HG03135 (cell line): ENCODE results near the gene CABP4.

Experiments used
- ATAC-seq: cut with Tn5 transposase; IDR thresholded peaks from one replicate; pipeline ENCODE4 v1.9.1; 2021; ENCODE audit warnings: mild to moderate bottlenecking, moderate library complexity; ENCODE audit not compliant: unreplicated experiment

The CABP4 gene

DNA sequence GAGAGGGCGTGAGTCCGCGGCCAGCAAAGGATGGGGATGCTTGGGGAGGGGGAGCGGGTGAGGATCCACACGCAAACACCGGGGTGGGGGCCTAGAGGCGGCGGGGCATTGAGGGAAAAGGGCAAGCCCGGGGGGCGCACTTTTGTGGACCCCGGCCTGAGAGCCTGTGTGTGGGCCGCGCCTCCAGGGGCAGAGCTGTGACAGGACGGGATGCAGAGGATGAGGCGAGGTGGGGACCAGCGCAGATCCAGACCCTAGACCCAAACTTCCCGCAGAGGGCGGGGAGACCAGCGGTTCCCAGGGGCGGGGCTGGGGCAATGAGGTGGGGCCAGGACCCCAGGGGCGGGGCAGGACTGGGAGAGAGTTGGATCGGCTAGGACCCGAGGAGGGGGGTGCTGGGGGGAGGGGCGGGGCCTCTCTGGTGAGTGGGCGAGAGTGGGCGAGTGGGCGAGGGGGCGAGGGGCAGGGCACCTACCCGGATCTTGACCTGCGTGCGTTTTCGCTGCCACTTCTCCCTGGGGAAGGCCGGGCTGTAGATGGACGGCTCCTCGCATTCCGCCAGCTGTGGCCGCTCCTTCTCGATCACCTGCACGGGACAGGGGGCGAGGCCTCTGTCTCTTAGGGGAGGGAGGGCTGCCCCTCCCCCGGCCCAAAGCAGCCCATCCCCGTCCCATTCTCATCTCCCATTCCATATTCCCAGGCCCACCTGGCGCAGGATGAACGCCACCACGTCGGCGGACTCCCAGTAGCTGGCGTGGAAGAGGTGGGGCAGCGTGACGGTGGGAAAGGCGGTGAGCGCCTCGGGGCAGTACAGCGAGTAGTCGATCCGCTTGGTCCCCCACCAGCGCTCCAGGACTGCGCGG, 39.4 kb downstream of the CABP4 start:
- no peak for ATAC-seq

DNA sequence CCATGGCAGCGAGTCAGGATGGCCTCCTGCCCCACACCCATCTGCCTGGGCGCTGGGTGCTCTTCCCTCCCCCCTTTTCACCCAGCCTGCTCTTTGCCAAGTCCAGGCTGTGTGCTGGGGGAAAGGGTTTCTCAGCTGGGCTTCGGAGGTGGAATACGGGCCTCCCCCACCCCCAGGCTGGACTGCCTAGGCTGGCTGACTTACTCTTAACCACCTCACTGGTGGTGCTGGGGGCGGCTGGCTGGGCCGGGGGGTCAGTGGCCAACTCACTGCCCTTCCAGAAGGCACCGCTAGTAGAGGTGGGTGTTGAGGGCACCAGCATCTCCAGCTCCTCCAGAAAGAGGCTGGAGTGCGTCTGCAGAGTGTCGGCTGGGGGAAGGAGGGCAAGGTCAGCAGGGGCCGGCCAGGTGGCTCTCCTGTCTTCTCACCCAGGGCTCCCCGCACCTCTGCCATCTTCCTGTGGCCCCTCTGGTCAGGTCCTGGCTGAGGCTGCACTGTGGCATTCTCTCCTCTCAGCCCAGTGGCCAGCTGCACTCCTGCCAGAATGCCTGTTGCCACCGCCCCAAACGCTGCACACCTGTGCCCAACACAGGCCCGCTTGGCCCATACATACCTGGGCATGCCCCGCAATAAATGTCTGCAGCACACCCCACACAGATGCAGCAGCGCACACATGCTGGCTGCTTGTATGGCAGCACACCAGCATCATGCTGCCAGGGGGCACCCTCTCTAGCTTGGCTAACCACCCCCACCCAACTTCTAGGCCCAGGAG, 40.3 kb downstream of the CABP4 start:
- no peak for ATAC-seq

DNA sequence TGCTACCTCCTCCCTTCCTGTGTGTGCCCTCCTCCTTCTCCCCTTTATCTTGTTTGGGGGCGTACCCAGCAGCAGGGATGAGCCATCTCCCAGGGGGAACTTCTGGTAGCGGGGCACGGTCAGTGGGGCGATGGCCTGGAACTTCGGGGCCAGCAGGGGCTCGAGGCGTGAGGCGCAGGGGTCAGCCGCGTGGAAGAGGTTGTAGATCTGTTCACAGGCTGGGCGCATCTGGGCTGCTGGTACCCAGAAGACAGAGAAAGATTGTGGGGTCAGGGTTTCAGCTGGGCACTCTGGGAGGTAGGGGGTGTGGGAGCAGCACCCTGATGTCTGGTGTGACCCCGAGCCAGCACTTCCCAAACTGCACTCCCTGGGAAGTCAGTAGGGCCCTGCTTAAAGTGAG, 41.0 kb downstream of the CABP4 start:
- no peak for ATAC-seq

DNA sequence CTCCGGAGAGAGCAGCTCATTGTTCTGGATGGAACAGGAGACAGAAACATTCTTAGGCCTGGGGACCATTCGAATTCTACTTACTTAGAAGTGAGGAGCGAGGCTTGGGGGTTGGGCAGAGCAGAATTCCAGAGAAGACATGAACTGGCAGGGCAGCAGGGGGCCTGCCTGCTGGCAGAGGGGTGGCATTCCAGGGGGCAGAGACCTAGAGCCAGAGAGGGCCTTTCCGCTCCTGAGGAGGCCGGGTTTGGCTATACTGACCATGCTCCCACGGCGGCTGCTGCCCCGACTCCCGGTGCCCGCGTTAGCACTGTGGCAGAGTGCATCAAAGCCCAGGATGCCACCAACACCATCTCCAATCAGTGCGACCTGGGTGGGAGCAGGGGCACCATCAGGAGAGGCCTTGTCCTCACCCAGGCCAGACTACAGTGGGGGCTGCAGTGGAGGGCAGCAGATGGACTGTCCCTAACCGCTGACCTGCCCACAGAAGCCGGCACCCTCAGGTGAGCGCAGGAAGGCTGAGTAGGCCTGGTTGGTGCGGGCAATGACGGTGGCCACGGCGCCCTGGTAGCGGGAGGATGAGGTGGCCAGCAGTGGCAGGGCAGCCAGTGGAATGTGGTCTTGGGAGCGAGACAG, 42.6 kb downstream of the CABP4 start:
- no peak for ATAC-seq

DNA sequence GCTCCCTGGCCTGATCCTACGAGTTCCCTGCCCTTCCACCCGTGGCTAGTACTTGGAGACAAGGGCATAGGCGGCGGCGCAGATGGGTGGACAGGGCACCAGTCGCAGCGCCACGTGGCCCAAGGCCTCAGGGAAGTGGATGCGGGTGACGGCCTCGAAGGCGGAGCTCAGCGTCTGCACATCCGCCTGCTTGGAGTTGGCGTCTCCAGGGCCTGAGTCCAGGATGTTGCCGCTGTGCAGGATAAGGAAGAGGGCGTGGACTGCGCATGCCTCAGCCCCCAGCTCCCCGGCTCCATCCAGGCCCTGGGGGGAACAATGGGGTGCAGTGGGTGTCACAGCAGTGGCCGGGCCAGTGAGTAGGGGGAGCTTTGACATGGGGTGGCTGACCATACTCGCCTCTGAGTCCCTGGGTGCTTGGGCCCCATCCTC, 43.4 kb downstream of the CABP4 start:
- no peak for ATAC-seq

DNA sequence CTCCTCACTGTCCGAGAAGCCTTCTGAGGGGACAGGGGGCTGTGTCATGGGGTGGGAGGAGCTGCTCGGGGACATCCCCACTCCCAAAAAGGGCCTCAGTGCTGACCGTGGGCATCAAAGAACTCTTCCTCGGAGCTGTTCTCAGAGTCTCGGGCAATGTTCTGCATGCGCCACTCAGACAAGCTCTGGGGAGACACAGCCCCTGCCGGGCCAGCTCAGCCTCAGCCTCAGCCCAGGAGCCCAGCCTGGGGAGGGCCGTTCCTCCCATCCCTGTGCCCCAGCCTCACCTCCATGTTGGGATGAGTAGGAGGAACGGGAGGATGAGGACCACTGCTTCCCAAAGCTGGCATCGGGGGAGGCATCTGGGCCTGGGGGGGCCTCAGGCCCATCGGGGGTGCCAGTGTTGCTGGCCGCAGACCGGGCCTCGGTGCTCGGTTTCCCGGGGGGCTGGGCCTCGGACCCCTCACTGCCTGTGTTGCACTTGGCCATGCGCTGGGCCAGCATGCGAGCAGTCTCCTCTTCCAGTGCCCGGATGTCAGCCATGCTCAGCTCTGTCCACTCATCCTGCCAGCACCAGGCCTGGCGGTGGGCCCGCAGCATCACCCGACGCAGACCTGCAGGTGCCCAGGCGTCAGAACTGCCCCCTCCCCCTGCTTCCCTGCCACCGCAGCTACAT, 44.8 kb downstream of the CABP4 start:
- ATAC-seq, result no peak

DNA sequence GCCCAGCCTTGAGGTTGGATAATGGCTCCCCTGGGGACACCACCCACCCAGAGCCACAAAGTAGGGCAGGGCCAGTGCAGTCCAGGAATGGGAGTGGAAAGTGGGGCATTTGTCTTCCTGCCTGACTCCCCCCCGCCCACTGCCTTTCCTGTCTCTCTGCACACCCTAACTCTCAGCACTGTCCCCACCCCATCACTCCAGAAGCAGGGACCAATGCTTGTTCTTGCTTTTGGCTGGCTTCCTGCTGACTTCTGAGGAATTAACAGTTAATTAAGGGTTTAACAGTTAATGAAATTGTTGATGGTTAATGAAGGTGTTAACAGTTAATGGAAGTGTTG, 45.3 kb downstream of the CABP4 start:
- no peak for ATAC-seq

DNA sequence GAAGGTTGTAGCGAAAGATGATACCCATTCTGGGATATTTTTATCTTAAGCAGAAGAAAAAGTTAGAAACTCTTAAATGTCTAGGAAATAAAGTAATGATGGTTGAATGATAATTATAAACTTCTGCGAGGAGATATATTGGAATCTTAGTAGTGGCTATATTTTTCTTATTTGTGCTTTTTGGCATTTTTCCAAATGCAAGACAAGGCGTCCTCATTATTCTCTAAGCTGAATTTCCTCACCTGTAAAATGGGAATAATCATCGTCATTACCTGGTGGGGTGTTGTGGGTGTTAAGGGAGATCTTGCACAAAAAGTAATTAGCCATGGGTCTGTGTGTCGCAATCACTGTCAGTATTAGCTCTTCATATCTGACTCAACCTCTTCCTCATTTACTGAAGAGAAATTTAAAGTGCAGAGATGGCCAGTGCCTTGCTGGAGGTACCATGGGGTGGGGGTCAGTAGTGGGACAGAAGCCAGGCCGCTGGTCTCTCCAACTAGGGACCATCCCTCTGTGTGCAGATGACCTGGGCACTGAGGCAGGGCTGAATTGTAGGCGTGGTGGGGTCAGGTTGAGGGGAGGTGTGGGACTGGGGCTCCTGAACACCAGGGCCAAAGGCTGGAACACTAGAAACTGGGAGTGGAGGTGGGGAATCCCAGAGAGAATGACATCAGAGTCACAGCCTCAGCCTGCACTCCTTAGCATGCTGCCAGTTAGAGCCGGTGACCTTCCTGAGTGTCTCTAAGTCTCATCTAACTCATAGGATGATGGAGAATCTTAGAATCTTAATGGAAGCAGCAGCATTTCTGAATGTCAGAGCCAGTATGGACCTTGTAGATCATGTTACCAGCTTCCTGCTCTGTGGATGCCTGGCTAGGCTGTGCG, 45.9 kb downstream of the CABP4 start:
- ATAC-seq, result no peak

DNA sequence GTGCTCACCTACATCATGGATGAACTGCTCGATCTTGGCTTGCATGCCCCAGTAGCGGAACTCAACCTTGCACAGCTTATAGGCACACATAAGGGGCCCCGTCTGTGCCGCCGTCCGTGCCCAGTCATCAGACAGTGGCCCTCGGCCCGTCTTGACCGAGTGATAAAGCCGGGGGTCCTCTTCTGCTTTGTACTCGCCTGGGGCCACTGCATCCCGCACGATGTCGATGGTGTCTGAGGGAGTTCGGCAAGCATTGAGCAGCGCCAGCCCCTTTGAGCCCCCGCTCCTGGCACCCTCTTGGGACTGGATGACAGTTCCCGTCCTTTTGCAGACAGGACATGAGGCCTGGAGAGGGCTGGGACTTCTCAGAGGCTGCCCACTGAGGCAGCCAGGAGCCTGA, 46.7 kb downstream of the CABP4 start:
- no peak for ATAC-seq

DNA sequence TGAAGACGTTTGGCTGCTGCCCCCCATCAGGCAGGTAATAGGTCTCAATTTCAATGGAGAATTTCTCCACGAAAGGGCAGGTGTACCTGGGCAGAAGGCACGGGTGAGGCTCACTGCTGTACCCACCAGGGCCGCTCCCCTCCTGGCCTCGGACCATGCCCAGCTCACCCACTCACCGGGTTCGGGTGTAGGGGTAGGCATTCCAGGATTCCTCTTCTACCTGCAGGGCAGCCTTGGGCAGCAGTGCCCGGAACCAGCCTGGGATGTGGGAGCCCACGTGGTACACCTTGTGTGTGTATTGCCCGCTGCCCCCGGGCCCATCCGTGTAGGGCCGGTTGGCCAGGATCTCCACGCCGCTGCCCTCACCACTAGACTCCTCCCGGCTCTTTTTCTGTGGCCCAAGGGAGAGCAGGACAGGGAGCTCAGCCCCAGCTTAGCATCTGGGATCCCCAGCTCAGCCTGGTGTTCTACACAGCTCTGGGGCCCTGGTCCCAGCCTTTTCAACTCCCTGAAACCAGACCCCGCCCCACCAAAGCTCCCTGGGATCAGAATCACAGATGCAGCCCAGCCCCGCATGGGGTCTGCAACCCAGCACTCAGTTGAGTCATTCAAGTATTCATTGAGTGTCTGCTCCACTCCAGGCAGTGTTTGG, 47.3 kb downstream of the CABP4 start:
- ATAC-seq, result no peak

DNA sequence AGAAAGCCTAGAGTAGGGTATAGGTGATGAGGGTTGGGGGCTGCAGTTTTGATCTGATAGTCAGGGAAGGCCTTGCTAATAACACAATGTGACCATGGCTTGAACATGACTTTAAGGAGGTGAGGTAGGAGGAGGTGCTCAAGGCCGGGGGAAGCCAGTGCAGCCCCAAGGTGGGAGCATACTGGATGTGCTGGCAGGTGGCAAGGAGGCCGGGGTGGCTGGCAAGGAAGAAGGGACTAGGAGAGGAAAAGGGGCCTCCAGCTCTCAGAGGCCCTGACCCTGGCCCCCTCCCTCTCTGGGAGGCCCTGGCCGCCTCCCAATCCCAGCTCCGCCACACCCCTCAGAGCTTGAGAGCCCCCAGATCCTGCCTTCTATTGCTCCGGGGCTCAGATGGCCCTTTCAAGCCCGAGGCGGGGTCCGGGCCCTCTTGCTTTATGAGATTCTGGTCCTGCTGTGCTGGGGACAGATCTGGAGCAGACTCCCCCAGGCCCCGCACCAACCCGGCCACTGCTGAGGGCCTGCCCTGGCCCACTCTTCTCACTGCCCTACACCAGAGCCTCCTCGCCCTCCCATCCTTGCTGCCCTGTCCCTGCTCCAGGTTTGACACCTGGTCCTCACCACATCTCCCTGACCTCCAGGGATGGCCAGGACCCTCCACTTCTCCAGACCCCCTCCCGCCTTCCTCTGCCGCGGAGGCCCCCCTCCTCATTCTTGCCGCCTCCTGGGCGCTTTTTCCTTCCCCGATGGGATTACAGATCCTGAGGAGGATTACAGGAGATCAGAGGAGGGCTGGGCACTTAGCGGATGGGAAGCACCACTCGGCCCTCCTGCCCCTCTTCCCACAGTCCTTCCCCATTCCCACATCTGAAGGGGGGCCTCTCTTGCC, 48.2 kb downstream of the CABP4 start:
- ATAC-seq, result no peak

DNA sequence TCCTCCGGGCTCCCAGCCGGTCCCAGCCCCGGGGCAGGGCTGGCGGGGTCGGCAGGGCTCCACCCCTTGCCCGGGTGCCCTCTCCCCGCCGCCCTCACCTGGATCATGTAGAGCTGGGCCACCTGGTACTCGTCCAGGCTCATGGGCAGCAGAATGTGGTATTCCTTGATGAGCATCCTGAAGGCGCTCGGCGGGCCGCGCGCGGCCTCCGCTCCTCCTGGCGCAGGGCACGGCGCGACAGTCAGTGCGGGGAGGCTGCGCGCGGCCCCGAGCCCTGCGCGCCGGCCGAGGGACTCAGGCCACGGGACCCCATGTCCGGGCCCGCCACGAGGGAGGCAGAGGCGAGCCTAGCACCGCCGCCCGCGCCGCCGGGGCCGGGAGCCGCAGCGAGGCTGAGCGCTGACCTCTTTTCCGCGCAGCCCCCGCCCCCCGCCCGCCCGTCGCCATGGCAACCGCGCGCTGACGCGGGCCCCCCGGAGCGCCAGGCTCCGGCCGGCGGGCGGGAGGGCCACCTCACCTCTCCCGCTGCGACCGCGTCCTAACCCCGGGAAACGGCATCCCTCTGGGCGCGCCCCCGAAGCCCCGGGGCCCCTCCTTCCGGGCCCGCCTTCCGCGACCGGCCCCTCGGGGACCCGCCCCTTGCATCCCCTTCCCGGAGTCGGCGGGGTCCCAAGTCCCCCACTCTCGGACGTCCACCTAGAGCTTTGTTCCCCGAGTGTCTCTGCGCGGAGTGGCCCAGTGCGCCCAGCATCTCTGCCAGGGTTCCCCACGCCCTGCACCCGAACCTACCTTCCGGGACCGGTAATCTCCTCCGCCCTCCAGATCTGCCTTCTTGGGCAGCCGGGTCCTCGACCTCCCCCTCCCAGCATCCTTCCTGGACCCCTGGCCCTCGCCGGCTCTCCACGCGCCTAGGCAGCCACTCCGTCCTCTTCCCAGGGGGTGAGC, 49.1 kb downstream of the CABP4 start:
- no peak for ATAC-seq

DNA sequence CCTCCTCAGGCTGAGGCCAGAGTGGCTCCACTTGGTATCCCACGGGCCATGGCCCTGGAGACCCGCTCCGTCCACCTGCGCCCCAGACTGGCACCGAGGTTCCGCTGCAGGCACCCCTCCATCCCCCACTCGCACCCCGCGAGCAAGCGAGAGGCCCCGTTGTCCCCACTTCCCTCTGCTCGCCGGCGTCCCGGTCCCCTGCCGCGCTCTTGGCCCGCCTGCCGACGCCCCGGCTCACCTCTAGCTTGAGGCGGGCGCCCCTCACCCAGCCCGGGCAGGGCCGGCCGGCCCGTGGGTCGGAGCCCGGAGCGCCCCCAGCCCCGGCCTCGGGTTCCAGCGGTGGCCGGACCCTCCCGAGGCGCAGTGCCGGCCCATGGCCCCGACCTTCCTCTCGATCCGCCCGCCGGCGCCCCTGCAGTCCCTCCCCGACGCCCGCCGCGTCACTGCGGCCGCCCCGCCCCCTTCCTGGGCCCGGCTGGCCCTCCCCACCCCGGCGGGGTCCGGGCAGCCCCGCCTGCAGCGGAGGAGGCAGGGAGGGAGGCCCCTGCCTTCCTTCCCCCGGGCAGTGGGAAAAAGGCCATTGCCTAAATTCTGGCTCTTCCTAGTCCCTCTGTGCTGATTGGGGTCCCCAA, 49.9 kb downstream of the CABP4 start, which contains the start of gene PITPNM1:
Gene PITPNM1 (minus strand): TSS at position 414 of the 632 bp plus-strand sequence. CDS start 1,183 bp downstream, outside the sequence.
- ATAC-seq, result no peak

DNA sequence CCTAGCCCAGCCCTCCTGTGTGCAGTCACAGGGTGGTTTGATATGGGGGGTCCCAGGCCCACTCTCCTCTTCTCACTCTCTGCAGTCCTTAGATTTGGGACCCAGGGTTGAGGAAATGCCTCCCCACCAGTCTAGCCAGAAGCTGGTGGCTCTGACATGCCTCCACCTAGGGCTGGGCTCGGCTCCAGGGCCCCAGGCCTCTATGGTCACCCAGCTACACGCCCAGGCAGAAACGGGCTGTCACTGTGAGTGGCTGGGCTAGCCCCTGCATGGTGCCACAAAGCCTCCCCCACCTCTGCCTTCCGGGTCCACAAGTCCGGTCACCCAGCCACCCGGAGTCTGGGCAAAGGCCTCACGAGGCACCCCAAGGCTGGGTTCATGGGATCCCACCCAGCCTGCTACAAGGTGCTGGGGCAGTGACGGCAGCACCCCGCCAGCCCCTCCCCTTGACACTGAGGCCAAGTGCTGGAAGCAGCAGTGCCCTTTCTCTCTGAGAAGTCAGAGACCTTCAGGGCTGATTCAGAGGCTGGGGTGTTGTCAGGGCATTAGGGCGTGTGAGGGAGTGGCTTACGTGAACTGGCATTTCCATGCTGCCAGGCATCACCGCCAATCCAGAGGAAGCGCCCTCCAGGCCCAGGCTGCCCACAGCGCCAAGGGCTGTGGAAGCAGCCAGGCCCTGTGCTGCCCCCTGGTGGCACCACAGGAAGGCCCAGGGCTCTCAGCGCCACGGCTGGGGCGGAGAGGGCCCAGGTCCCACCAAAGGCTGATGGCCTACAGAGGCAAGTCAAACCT, 50.6 kb downstream of the CABP4 start:
- no peak for ATAC-seq

DNA sequence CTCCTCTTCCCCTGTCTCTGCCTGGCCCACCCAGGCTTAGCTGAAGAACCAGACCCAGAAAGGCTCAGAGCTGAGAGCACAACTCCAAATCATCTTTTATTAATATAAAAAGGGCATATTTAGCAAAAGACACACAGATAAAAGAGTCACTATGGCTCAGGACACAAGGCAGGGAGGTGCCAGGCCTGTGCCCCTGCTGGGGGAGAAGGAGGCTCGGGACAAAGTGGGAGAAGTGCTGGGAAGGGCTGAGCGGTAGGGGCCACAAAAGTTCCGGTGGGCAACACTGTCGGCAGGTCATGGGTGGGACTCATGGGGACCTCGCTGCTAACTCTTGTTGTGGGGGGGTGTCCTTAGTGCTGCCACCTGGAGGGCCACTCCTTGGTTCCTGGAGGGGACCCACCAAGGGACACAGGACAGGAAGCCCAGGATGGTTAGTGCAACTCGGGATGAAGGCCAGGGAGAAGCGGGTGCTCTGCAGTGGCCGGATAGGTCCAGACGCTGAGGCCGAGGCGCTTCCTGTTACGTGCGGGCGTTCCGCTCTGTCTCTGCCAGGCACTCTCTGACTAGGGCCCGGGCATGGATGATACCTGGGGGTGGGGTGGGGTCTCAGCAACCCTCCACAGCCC, 51.4 kb downstream of the CABP4 start:
- ATAC-seq, result no peak
